H1 (cell line): ENCODE measurements around the gene SUDS3. TPM values are rescaled to one million over a fixed set of nuclear protein-coding genes. Genes with fewer than 3 reads are reported as not detected.

Source experiments
- CTCF ChIA-PET: fragments of 300-600 bp; sonication (Branson Sonifier 250); formaldehyde crosslinking; loops from one replicate; lab custom pipeline; 2021; ENCODE audit not compliant: partially characterized antibody; lab: Charles Lee
- POLR2A ChIA-PET: fragments of 300-600 bp; sonication (Branson Sonifier 250); formaldehyde crosslinking; loops from one replicate; lab custom pipeline; 2021; ENCODE audit warnings: inconsistent platforms; ENCODE audit not compliant: partially characterized antibody; lab: Charles Lee
- DNase-seq, 2 experiments: peaks; one replicate each; pipeline versions ENCODE4 v3.0.0 to v3.0.0-alpha.2; 2010 to 2022; ENCODE audit warnings: low spot score in 2 of 2, low read depth in 1 of 2, mixed read lengths in 1 of 2
- FAIRE-seq: peaks from 2 replicates; lab custom pipeline; 2011; peaks lifted over from hg19 to GRCh38; lab: Jason Lieb, UNC
- H2AFZ ChIP-seq: 2 replicates; pipeline ENCODE4 v1.8.1; 2012; ENCODE audit warnings: low read length, inconsistent platforms
- H2AK5ac ChIP-seq: 2 replicates; pipeline ENCODE4 v1.6.1; 2013; ENCODE audit warnings: low read depth, low read length
- H2BK120ac ChIP-seq: replicated peaks from 2 replicates; pipeline ENCODE3; 2013; ENCODE audit warnings: low read depth, low read length, inconsistent platforms
- H2BK12ac ChIP-seq: 2 replicates; pipeline ENCODE4 v1.6.1; 2013; ENCODE audit warnings: low read depth, low read length
- H2BK15ac ChIP-seq: 2 replicates; pipeline ENCODE4 v1.6.1; 2013; ENCODE audit warnings: low read length
- H2BK20ac ChIP-seq: 2 replicates; pipeline ENCODE4 v1.6.1; 2013; ENCODE audit warnings: low read length
- H2BK5ac ChIP-seq: 2 replicates; pipeline ENCODE4 v1.6.1; 2013; ENCODE audit warnings: low read depth, low read length
- H3K14ac ChIP-seq: 2 replicates; pipeline ENCODE4 v1.6.1; 2013; ENCODE audit warnings: inconsistent platforms; ENCODE audit not compliant: insufficient read length
- H3K18ac ChIP-seq: 2 replicates; pipeline ENCODE4 v1.6.1; 2013; ENCODE audit warnings: low read length; ENCODE audit errors: extremely low read depth
- H3K23ac ChIP-seq: 2 replicates; pipeline ENCODE4 v1.6.1; 2013; ENCODE audit warnings: inconsistent platforms; ENCODE audit not compliant: insufficient read length
- H3K23me2 ChIP-seq: 2 replicates; pipeline ENCODE4 v1.6.1; 2013; ENCODE audit warnings: low read depth, low read length
- H3K27ac ChIP-seq: 2 replicates; pipeline ENCODE4 v1.6.1; 2011; ENCODE audit warnings: low read depth, low read length, inconsistent platforms
- H3K27me3 ChIP-seq, 4 experiments: replicated peaks in 1 of 4; 1 replicate in 1 of 4; 2 replicates in 3 of 4; pipeline versions ENCODE4 v1.6.1 to v1.8.1; 2011 to 2013; ENCODE audit warnings: low read length in 3 of 4, mild to moderate bottlenecking in 3 of 4, inconsistent platforms in 2 of 4, mixed read lengths in 2 of 4, moderate library complexity in 1 of 4; ENCODE audit not compliant: control insufficient read depth in 3 of 4, insufficient read depth in 3 of 4; ENCODE audit errors: extremely low read depth in 1 of 4
- H3K36me3 ChIP-seq, 4 experiments: 2 replicates each; pipeline versions ENCODE4 v1.6.1 to v1.8.1; 2011 to 2013; ENCODE audit warnings: mild to moderate bottlenecking in 4 of 4, low read length in 3 of 4, moderate library complexity in 2 of 4, control low read depth in 1 of 4, inconsistent platforms in 1 of 4; ENCODE audit not compliant: insufficient read depth in 4 of 4, control insufficient read depth in 2 of 4
- H3K4ac ChIP-seq: replicated peaks from 2 replicates; pipeline ENCODE3; 2013; ENCODE audit warnings: low read length, low read depth, mixed read lengths, inconsistent platforms; ENCODE audit not compliant: insufficient read length
- H3K4me1 ChIP-seq, 4 experiments: replicated peaks in 1 of 4; 1 replicate in 1 of 4; 2 replicates in 3 of 4; pipeline versions ENCODE4 v1.6.1 to v1.8.1; 2011 to 2013; ENCODE audit warnings: low read length in 3 of 4, inconsistent platforms in 2 of 4, mixed read lengths in 1 of 4; ENCODE audit not compliant: insufficient read depth in 4 of 4, control insufficient read depth in 3 of 4
- H3K4me2 ChIP-seq, 2 experiments: 2 replicates each; pipeline versions ENCODE4 v1.6.1 to v1.8.1; 2011 to 2013; ENCODE audit warnings: low read depth in 2 of 2, low read length in 2 of 2, control low read depth in 1 of 2, inconsistent platforms in 1 of 2, mild to moderate bottlenecking in 1 of 2; ENCODE audit not compliant: insufficient read depth in 1 of 2
- H3K4me3 ChIP-seq, 4 experiments: fragments of 200-600, 300-600 bp in 1 of 4; sonication (generic), shearing (Covaris generic), sonication (Bioruptor Twin) in 1 of 4; 2 replicates each; pipeline versions ENCODE4 v1.5.1 to v1.8.1; 2011 to 2016; ENCODE audit warnings: low read length in 4 of 4, low read depth in 3 of 4, control low read depth in 2 of 4, inconsistent platforms in 2 of 4, mild to moderate bottlenecking in 2 of 4, mixed read lengths in 1 of 4, moderate library complexity in 1 of 4; ENCODE audit not compliant: insufficient read depth in 2 of 4; ENCODE audit errors: extremely low read depth in 1 of 4
- H3K56ac ChIP-seq: replicated peaks from 2 replicates; pipeline ENCODE3; 2013; ENCODE audit warnings: low read depth, mild to moderate bottlenecking, mixed read lengths, low read length, inconsistent platforms; ENCODE audit not compliant: insufficient read length
- H3K79me1 ChIP-seq: 2 replicates; pipeline ENCODE4 v1.6.1; 2013; ENCODE audit warnings: low read depth, low read length, control low read depth
- H3K79me2 ChIP-seq, 2 experiments: 2 replicates each; pipeline versions ENCODE4 v1.6.1 to v1.8.1; 2012 to 2013; ENCODE audit warnings: low read length in 2 of 2, mild to moderate bottlenecking in 2 of 2, inconsistent platforms in 1 of 2; ENCODE audit not compliant: insufficient read depth in 2 of 2, control insufficient read depth in 1 of 2
- H3K9ac ChIP-seq, 4 experiments: replicated peaks in 1 of 4; 1 replicate in 1 of 4; 2 replicates in 3 of 4; pipeline versions ENCODE4 v1.6.1 to v1.8.1; 2011 to 2013; ENCODE audit warnings: low read depth in 3 of 4, low read length in 3 of 4, control low read depth in 2 of 4, mild to moderate bottlenecking in 2 of 4, moderate library complexity in 2 of 4, inconsistent platforms in 1 of 4; ENCODE audit errors: extremely low read depth in 1 of 4
- H3K9me3 ChIP-seq, 2 experiments: 2 replicates each; pipeline versions ENCODE4 v1.6.1 to v1.8.1; 2012 to 2013; ENCODE audit warnings: mild to moderate bottlenecking in 2 of 2, moderate library complexity in 2 of 2, control low read depth in 1 of 2, inconsistent platforms in 1 of 2, low read depth in 1 of 2, low read length in 1 of 2, mixed read lengths in 1 of 2; ENCODE audit not compliant: insufficient read depth in 2 of 2
- H4K20me1 ChIP-seq, 2 experiments: replicated peaks in 1 of 2; 2 replicates each; pipeline versions ENCODE3 to v1.8.1; 2011 to 2013; ENCODE audit warnings: inconsistent platforms in 2 of 2, low read length in 2 of 2, mild to moderate bottlenecking in 1 of 2; ENCODE audit not compliant: insufficient read depth in 2 of 2, control insufficient read depth in 1 of 2
- H4K5ac ChIP-seq: 2 replicates; pipeline ENCODE4 v1.6.1; 2013; ENCODE audit warnings: low read length, low read depth, mixed read lengths, inconsistent platforms; ENCODE audit not compliant: insufficient read length
- H4K8ac ChIP-seq: 2 replicates; pipeline ENCODE4 v1.8.0; 2013; ENCODE audit warnings: mild to moderate bottlenecking, moderate library complexity, low read length, inconsistent platforms; ENCODE audit not compliant: insufficient read depth; ENCODE audit errors: extremely low read depth
- H4K91ac ChIP-seq: replicated peaks from 2 replicates; pipeline ENCODE3; 2013; ENCODE audit warnings: low read length, mixed read lengths, inconsistent platforms; ENCODE audit not compliant: insufficient read length
- WGBS, 2 experiments: shearing (Covaris generic) in 1 of 2; methylation state at CpG; one replicate each; pipeline versions ENCODE4 v1.1.6 to v1.1.7; 2013 to 2015; ENCODE audit warnings: low lambda C conversion rate in 2 of 2, mixed read lengths in 2 of 2, inconsistent platforms in 1 of 2, low coverage in 1 of 2, missing lambda C conversion rate in 1 of 2; ENCODE audit not compliant: insufficient replicate concordance in 2 of 2, insufficient coverage in 1 of 2, insufficient read length in 1 of 2; ENCODE audit errors: extremely low coverage in 1 of 2, missing lambda C conversion rate in 1 of 2; 5-methylcytosine and 5-hydroxymethylcytosine counted together
- polyA plus RNA-seq, 7 experiments: library from polyadenylated mRNA; depleted of rRNA in 3 of 7; stranded (reverse) in 5 of 7; unstranded in 2 of 7; fragments of >200 nt in 5 of 7; fragments of 200-250 nt in 2 of 7; gene quantifications; 1 replicate in 5 of 7; 2 replicates in 1 of 7; 4 replicates in 1 of 7; pipeline versions ENCODE4 v1.2.1 to v1.2.3, GENCODE V29; 2011 to 2013; ENCODE audit warnings: missing spikeins in 2 of 7, mixed read lengths in 2 of 7
- total RNA-seq: library from RNA; stranded (reverse); fragmentation: NEBNext Ultra II Directional; extraction: Animal tissue kit (Norgen Biotek cat#: 25700); gene quantifications from 2 replicates; pipeline ENCODE4 v1.2.1, GENCODE V29; 2021

The SUDS3 gene
- total and polyA plus RNA-seq, 2 of the 8 experiments (the other 6 are each of a cell fraction or from before 2014, with no cell fraction given) = 30.0 to 58.7 TPM

GRCh38 chr12:118350908-118351559 is 25.3 kb upstream of the SUDS3 start:
- CTCF ChIA-PET = interaction anchor here (1.5 kb wide), 2 partner anchors 24 to 170 kb away, joined by 3 to 4 read pairs; no protein-coding TSS in a partner anchor
- H3K79me2 ChIP-seq = no peaks in the 10 kb centered on the region
- no peaks in the 10 kb centered on the region for H3K79me1 ChIP-seq

More at GRCh38 chr12:118350908-118351559, 25.3 kb upstream of the SUDS3 start:
- no peak overlapping the region for H4K8ac ChIP-seq
- no peak overlapping the region for H2AFZ ChIP-seq
- FAIRE-seq (no peak), DNase-seq (no peak)
- no peak overlapping the region for H3K4me3 ChIP-seq
- H3K4me2 ChIP-seq = no peak overlapping the region
- no peak overlapping the region for H2AK5ac ChIP-seq
- no peak overlapping the region for H3K23ac ChIP-seq
- no peak overlapping the region for H3K14ac ChIP-seq
- no peak overlapping the region for H3K4ac ChIP-seq
- POLR2A ChIA-PET = no interaction called here
- H3K36me3 ChIP-seq = no peaks in the 10 kb centered on the region
- H3K9ac ChIP-seq = no peak overlapping the region
- no peak overlapping the region for H3K18ac ChIP-seq
- no peaks in the 10 kb centered on the region for H3K27me3 ChIP-seq
- no peak overlapping the region for H4K91ac ChIP-seq
- WGBS, 2 experiments = 80% methylated on average over 6 of the region's 6 CpGs; no CpG with 5 or more reads in 1 of the 2 experiments
- no peak overlapping the region for H4K5ac ChIP-seq
- H3K23me2 ChIP-seq = no peaks in the 10 kb centered on the region
- H2BK15ac ChIP-seq = no peak overlapping the region
- no peaks in the 10 kb centered on the region for H4K20me1 ChIP-seq
- no peak overlapping the region for H3K56ac ChIP-seq
- H2BK12ac ChIP-seq = no peak overlapping the region
- no peak overlapping the region for H3K27ac ChIP-seq
- H2BK20ac ChIP-seq = no peak overlapping the region
- no peaks in the 10 kb centered on the region for H3K4me1 ChIP-seq
- no peak overlapping the region for H2BK120ac ChIP-seq
- no peak overlapping the region for H2BK5ac ChIP-seq
- H3K9me3 ChIP-seq = no peaks in the 10 kb centered on the region
